Stimulated activated CD8-positive, alpha-beta memory T cell treated with anti-CD3 and anti-CD28 coated beads, Interleukin-7, amount 100 ng/mL, for 48 hours (primary cell): ENCODE data around the gene PDE4B.
"Not testable (repeated sequence)": the region's sequence is repeated elsewhere in the genome, so short reads cannot be mapped to it uniquely, and the experiment has no call there.

Experiments
- DNase-seq, 2 donors: peaks; one replicate each; pipeline ENCODE4 v3.0.0-alpha.2; 2020; ENCODE audit warnings: low read depth in 1 of 2; ENCODE audit errors: extremely low read depth in 1 of 2

PDE4B gene

DNA sequence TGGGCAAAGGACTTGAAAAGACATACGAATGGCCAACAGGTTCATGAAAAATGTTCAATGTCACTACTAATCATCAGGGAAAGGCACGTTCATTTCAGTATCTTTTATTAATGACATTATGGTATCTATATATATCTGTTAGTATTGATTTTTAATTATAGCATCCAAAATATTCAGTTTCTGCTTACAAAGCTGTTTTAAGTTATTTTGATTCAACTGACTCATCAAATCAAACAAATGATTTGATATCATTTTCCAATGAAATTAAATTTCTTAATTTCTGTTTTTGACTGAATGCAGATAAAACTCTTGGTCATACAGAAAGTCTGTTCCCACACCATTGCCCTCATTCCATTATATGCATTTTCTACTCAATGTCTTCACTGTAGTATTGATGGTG, 315.9 kb downstream of the PDE4B start:
- no peak for DNase-seq

- DNase-seq = no peak
Measured at GRCh38 chr1:66112744-66113400, 320.2 kb downstream of the PDE4B start.

- DNase-seq = no peak
Measured at GRCh38 chr1:66119148-66119547, 326.5 kb downstream of the PDE4B start.

DNA sequence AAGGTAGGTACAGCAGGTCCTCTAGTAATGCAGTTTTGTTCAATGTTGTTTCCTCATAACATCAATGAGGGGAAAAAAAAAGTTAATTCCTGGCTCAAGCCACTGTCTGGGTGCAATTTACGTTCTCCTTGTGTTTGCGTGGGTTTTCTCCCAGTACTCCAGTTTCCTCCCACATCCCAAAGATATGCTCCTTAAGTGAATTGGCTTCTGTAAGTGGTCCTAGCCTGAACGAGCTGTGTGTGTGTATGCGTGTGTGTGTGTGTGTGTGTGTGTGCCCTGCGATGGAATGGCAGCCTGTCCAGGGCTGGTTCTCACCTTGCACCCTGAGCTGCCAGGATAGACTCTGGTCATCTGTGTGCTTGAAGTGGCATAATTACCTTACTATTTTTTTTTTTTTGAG, 332.0 kb downstream of the PDE4B start:
- DNase-seq = no peak

DNA sequence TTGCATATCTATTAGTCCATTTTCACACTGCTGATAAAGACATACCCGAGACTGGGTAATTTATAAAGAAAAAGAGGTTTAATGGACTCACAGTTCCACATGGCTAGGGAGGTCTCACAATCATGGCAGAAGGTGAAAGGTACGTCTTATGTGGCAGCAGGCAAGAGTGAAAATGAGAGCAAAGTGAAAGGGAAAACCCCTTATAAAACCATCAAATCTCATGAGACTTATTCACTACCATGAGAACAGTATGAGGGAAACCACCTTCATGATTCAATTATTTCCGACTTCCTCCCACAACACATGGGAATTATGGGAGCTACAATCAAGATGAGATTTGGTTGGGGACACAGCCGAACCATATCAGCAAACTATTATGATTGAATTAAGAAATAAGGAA, 335.9 kb downstream of the PDE4B start:
- not testable (repeated sequence) for DNase-seq

DNA sequence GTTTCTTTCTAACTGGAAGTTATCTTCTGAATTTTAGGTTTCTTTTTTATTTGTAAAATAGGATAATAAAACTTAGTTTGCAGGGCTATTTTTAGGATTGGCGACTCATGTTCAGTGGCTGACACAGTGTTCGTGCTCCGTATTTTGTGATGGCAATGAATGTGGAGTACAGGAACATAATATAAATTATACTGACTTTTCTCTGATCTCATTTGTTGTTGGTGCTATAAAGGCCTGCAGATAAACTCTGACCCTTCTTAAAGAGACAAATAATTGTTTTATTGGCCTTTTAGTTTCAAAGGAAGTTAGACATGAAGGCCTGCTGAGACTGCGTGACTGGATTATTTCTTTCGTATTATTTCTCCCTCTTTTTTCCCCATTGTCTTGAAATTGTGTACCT, 339.6 kb downstream of the PDE4B start:
- no peak for DNase-seq

DNA sequence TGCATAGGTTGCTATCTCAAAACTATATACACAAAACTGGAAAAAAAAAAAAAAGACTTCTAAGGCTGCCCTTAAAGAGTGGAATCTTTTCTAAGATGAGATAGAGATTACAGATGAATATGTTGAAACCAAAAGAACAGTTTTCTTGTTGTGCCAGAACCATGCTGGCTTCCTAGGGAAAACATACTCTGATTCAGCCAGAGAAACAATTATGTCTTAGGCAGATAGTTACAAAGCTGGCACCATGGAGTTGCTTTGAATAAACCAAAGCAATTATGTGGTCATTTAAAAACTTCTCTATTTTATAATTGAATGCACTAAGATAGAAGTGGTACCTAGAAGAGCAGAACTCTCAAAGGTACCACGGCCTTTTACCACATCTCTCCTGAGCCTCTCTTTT, 341.3 kb downstream of the PDE4B start:
- no peak for DNase-seq

DNA sequence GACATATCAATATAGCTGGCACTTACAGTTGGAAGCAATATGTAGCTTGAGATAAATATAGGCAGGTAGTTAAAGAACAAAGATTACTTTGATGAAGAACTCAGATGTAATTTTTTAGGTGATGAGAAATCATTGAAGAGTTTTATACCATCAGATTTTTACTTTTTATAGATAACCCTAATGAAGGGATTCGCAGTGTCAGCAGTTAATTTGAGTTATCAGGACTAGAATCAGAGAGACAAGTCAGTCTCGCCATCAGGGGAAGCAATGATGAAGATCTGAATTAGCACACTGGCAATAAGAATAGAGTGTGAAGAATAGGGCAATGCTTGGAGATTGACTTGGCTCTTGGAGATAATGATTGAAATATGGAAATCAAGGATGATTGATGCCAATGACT, 342.5 kb downstream of the PDE4B start:
- DNase-seq = no peak

DNA sequence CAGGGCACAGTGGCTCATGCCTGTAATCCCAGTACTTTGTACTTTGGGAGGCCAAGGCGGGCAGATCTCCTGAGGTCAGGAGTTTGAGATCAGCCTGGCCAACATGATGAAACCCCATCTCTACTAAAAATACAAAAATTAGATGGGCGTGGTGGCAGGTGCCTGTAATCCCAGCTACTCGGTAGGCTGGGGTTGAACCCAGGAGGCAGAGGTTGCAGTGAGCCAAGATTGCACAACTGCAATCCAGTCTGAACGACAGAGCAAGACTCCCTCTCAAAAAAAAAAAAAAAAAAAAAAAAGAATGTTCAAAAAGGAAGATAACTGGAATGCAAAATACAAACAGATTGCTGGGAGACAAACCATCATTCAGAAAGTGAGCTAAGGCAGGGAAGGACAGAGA, 343.7 kb downstream of the PDE4B start:
- not testable (repeated sequence) for DNase-seq

- no peak for DNase-seq
Measured at GRCh38 chr1:66137235-66137634, 344.5 kb downstream of the PDE4B start.

- DNase-seq = no peak
Measured at GRCh38 chr1:66138613-66139012, 345.9 kb downstream of the PDE4B start.

DNA sequence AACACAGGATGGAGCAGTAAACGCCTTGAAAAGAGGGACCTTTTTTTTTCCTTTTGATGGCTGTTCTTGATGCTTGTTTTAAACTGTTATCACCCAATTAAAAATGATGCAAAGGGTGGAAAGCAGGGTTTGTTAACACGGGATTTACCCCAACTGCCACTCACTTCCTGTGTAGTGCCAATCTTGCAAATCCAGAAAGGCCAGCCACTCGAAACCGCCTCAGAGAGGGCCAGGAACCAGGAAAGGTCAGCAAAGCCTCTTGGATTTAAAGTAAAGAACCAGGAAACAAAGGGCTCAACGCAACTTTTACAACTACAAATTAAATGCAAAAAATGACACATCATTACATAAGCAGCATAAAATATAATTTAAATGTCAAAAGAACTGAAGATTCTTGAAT, 347.4 kb downstream of the PDE4B start:
- no peak for DNase-seq

DNA sequence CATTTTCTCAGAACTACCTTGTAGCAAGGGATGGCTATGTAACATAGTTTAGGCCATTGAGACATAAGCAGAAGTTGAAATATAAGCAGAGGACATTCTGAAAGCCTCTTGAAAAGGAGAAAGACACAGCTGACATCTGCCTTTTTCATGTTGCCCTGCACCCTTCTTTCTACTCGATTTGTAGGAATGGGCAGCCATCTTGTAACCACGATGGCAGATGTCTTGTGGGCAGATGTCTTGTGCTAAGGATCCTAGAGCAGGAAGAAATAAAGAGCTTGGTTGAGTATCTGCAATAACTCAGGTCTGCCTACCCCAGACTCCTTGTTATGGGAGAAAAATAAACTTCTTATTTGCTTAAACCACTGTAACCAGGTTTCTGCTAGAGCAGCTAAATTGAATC, 351.0 kb downstream of the PDE4B start:
- no peak for DNase-seq

DNA sequence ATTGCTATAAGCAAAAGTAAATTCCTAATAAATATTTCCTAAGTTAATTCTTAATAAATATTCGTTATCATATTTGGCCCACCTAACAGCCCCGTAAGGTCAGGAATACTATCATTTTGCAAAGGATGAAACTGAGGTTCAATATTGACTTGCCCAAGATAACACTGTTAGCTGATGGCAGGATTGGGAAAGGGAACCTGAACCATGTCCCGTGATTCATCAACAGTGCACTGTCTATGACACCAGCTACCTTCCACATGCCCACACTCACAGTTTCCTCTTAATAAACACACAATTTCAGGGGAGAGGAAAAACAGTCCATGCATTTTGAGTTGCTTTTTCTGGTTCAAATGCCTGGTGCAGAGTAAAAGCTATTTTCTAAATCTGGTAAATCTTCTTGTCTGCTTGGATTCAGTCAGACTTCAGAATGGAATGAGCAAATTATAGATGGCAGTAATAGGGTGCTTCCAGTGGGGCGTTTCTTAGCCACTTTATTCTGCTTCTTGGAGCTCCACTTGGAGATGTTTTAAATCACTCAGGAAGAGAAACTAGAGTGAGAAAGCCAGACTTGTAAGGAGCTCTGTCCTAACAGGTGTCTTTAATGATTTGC, 354.6 kb downstream of the PDE4B start:
- no peak for DNase-seq

- no peak for DNase-seq
Measured at GRCh38 chr1:66152034-66152433, 359.3 kb downstream of the PDE4B start.

- DNase-seq = no peak
Measured at GRCh38 chr1:66154394-66154793, 361.7 kb downstream of the PDE4B start.

GRCh38 chr1:66156144-66156543, 363.4 kb downstream of the PDE4B start:
- DNase-seq = no peak

DNA sequence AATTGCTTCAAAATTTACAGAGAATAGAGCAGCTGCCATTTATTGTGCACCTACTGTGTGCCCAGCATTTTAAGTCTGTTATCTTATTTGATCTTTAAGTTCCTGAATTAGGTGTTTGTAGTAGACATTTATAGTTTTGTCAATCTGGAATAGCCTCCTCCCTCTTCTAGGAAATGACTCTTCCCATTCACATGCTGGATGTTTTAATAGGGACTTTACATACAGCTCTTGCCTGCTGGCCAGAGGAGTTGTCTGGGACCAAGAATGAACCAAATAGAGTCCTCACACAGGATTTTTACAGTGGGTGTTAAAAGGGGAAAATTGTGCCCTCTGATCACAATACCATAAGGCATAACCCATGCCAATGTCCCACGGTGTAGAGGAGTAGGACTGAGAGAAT, 367.1 kb downstream of the PDE4B start:
- no peak for DNase-seq

- no peak for DNase-seq
Measured at GRCh38 chr1:66160719-66161118, 368.0 kb downstream of the PDE4B start.

- no peak for DNase-seq
Measured at GRCh38 chr1:66166753-66167152, 374.1 kb downstream of the PDE4B start.

DNA sequence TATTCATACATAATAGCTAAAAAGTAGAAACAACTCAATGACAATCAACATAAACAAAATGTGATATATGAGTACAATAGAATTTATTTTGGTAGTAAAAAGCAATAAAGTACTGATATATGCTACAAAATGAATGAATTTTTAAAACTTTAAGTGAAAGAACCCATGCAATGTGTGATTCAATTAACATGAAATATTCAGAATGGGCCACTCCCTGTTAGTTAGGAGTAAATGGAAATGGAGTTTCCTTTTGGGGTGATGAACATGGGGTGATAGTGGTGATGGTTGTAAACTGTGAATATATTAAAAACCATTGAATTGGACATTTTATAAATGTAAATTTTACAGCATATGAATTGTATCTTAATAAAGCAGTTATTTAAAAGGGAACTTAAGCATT, 374.6 kb downstream of the PDE4B start:
- no peak for DNase-seq

- no peak for DNase-seq
Measured at GRCh38 chr1:66168467-66168887, 375.8 kb downstream of the PDE4B start.
